ENCODE results near the gene XXYLT1.

Gene XXYLT1

GRCh38 chr3:195105841-195106417, 165.0 kb downstream of the XXYLT1 start:
- H3K4me3 ChIP-seq (ENCODE audit: low read depth, low read length), result peak overlapping the region; percentile 33
- CTCF ChIA-PET, result interaction anchor here (0.9 to 6.1 kb wide), 17 partner anchors 9 to 436 kb away, joined by 3 to 171 read pairs (median 6); partner anchors contain the start of genes FAM43A and LSG1
- no peak for DNase-seq (ENCODE audit: low read depth, low spot score)
- TF ChIP-seq CTCF (IDR thresholded peaks at IDR 0.05; ENCODE audit: insufficient read depth, low read length, missing control alignments), result no peak
- POLR2A ChIA-PET, result interaction anchor here (1.8 kb wide), 1 partner anchor 419 kb away, joined by 12 read pairs; the partner anchor contains the start of gene FAM43A

DNA sequence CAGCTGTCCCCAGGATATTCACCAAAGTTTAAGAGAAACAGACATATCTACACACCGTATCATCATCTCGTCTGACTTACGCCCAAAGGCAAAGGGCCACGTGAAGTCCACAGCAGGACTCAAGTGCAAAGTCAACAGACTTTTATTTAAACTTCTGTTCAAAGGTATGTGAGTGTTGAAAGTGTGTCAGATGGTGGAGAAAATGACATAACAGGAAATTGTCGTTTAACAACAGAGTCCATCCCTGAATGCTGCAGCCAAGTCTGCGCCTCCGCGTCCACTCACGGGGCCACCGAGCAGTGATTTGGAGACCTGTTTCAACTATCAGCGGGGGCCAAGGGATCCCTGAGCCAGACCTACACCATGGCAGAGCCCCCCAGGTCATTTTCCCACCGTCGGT, 165.6 kb downstream of the XXYLT1 start:
- ChIA-PET CTCF (interaction anchor here (0.9 to 6.1 kb wide), 13 partner anchors 9 to 436 kb away, joined by 3 to 171 read pairs (median 11); partner anchors contain the start of genes FAM43A, LSG1 and XXYLT1), POLR2A (no interaction called here)
- DNase-seq (ENCODE audit: low read depth, low spot score), result no peak
- no peak overlapping the region for H3K4me3 ChIP-seq (ENCODE audit: low read depth, low read length)
- no peak for TF ChIP-seq CTCF (IDR thresholded peaks at IDR 0.05; ENCODE audit: insufficient read depth, low read length, missing control alignments)

DNA sequence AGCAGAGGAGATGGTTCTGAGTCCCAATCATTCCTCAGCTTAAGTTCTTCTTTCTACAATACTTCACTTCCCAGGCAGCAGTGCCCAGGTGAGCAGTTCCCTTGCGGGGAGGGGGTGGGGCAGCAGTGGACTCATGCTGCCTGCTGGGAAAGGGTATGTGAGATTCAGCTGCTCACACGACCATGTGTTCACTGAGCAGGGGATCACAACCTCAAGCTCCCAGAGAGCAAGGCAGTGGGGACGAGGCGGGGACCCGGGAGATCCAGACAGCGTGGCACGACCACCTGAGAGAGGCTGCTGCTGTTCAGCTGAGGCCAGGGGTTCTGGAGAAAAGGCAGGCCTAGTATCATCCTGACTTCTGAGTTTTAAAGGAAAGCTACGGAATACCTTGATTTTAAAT, 166.6 kb downstream of the XXYLT1 start:
- H3K4me3 ChIP-seq (ENCODE audit: low read depth, low read length), result no peak overlapping the region
- ChIA-PET CTCF (interaction anchor here (0.7 to 6.1 kb wide), 8 partner anchors 13 to 433 kb away, joined by 3 to 171 read pairs (median 10); partner anchors contain the start of genes FAM43A, LSG1 and XXYLT1), POLR2A (interaction anchor here (0.6 kb wide), 1 partner anchor 527 kb away, joined by 3 read pairs; no protein-coding TSS in a partner anchor)
- no peak for TF ChIP-seq CTCF (IDR thresholded peaks at IDR 0.05; ENCODE audit: insufficient read depth, low read length, missing control alignments)
- no peak for DNase-seq (ENCODE audit: low read depth, low spot score)

GRCh38 chr3:195103623-195104022, 167.3 kb downstream of the XXYLT1 start:
- POLR2A ChIA-PET, result no interaction called here
- H3K4me3 ChIP-seq (ENCODE audit: low read depth, low read length), result no peak overlapping the region
- CTCF ChIA-PET, result interaction anchor here (1.6 to 6.1 kb wide), 4 partner anchors 14 to 432 kb away, joined by 3 to 171 read pairs (median 60); partner anchors contain the start of genes FAM43A and LSG1
- no peak for DNase-seq (ENCODE audit: low read depth, low spot score)
- TF ChIP-seq CTCF (IDR thresholded peaks at IDR 0.05; ENCODE audit: insufficient read depth, low read length, missing control alignments), result no peak

DNA sequence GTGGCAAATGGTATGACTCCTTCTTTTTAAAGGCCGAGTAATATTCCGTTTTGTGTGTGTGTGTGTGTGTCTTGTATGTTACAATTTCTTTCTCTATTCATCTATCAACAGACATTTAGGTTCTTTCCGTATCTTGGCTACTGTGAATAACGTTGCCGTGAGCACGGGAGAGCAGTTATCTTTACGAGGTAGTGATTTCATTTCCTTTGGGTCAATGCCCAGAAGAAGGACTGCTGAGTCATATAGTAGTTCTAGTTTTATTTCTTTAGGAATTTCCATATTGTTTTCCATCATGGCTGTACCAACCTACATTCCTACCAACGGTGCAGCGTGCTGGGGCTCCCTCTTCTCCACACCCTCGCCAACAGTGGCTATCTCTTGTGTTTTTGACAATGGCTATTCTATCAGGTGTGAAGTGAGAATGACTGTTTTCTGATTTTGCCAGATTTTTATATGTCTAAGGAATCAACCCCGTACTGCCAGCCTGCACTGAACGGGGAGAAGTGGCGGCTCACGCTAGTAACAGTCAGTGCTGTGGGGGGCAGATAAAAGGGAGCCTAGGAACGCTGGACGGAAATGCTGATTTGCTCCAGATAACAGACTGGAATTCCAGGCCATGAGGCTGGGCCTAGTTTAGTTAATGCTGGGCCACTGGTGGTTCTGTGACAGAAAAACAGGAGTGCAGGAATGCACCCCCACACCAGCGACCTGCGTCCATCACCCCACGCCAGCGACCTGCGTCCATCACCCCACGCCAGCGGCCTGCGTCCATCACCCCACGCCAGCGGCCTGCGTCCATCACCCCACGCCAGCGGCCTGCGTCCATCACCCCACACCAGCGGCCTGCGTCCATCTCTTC, 168.1 kb downstream of the XXYLT1 start:
- ChIA-PET CTCF (interaction anchor here (0.6 to 6.1 kb wide), 5 partner anchors 15 to 420 kb away, joined by 3 to 171 read pairs (median 22); partner anchors contain the start of gene FAM43A), POLR2A (no interaction called here)
- no peak for TF ChIP-seq CTCF (IDR thresholded peaks at IDR 0.05; ENCODE audit: insufficient read depth, low read length, missing control alignments)
- DNase-seq (ENCODE audit: low read depth, low spot score), result peak; percentile 88
- no peak overlapping the region for H3K4me3 ChIP-seq (ENCODE audit: low read depth, low read length)

Data from AG04449 (cell line).